HCT116 (cell line): Measurements from ENCODE around the gene THAP10.

ENCODE experiments used
- EGR1 ChIP-seq: IDR thresholded peaks from 2 replicates; pipeline ENCODE4 v1.6.1; 2012; ENCODE audit warnings: low read depth
- EZH2 ChIP-seq: fragments of 200-600 bp; sonication (generic); IDR thresholded peaks from 2 replicates; pipeline ENCODE4 v1.6.1; 2017; ENCODE audit warnings: antibody characterized with exemption, mixed run types
- EZH2phosphoT487 ChIP-seq: fragments of 200-600 bp; IDR thresholded peaks from 2 replicates; pipeline ENCODE4 v1.6.1; 2018; ENCODE audit warnings: antibody characterized with exemption, borderline replicate concordance
- POLR2A ChIP-seq: IDR thresholded peaks from 2 replicates; pipeline ENCODE4 v1.7.0; 2011; ENCODE audit warnings: borderline replicate concordance; ENCODE audit not compliant: insufficient read depth, insufficient read length; ENCODE audit errors: extremely low read depth
- POLR2AphosphoS5 ChIP-seq: IDR thresholded peaks from 2 replicates; pipeline ENCODE4 v1.6.1; 2011; ENCODE audit warnings: mild to moderate bottlenecking, low read depth, low read length, moderate library complexity
- SIN3A ChIP-seq: IDR thresholded peaks from 2 replicates; pipeline ENCODE4 v1.6.1; 2012; ENCODE audit warnings: low read depth
- TCF7L2 ChIP-seq: IDR thresholded peaks from 2 replicates; pipeline ENCODE4 v1.7.0; 2011; ENCODE audit warnings: borderline replicate concordance, inconsistent platforms; ENCODE audit not compliant: insufficient read depth, insufficient read length; ENCODE audit errors: extremely low read depth
- YY1 ChIP-seq: IDR thresholded peaks from 2 replicates; pipeline ENCODE4 v1.6.1; 2011; ENCODE audit warnings: low read length, low read depth, moderate library complexity, mild to moderate bottlenecking; ENCODE audit not compliant: insufficient replicate concordance; ENCODE audit errors: extremely low read depth
- ZNF274 ChIP-seq: fragments of 200-500 bp; sonication (Bioruptor generic); IDR thresholded peaks from 2 replicates; pipeline ENCODE4 v1.6.1; 2014; ENCODE audit warnings: mild to moderate bottlenecking, low read depth, low read length, inconsistent platforms
- TF ChIP-seq, protein P1 (sequence below): IDR thresholded peaks from 2 replicates; pipeline ENCODE4 v1.6.1; 2012
- TF ChIP-seq, protein P2 (sequence below), 3 experiments: fragments of 200-600 bp in 1 of 3; sonication (generic) in 1 of 3; IDR thresholded peaks in 2 of 3; conservative IDR thresholded peaks in 1 of 3; 2 replicates each; pipeline ENCODE4 v1.5.1; 2012 to 2017; ENCODE audit warnings: low read depth in 2 of 3, low read length in 2 of 3, antibody characterized with exemption in 1 of 3, borderline replicate concordance in 1 of 3, control low read depth in 1 of 3, mild to moderate bottlenecking in 1 of 3, mixed read lengths in 1 of 3, mixed run types in 1 of 3, moderate library complexity in 1 of 3; ENCODE audit not compliant: insufficient read depth in 1 of 3
- TF ChIP-seq, protein P3 (sequence below): IDR thresholded peaks from 2 replicates; pipeline ENCODE4 v1.6.1; 2012; ENCODE audit warnings: low read depth
- TF ChIP-seq, protein P4 (sequence below): IDR thresholded peaks from 2 replicates; pipeline ENCODE4 v1.6.1; 2012

DNA sequence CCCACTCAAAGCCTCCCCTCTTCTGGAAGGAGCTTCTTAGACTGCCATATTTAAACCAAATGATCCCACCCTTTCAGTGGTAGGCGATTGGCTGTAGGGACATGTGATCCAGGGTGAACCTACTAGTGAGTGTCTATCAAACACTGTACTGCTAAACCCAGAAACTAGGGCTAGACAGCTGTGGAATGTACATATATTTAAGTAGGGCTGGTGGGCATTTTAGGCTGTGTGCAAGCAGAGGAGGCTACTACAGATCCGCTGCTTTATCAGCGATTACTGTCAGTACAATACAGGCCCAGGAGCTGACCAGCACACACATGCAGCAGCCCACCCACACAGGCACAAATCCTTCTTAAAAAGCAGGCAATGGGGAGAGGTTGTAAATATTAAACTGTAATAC lies 22.9 kb downstream of the THAP10 start:
- TF ChIP-seq SIN3A: no peak
- TF ChIP-seq POLR2AphosphoS5: no peak
- TF ChIP-seq YY1: no peak
- TF ChIP-seq, protein P1, sequence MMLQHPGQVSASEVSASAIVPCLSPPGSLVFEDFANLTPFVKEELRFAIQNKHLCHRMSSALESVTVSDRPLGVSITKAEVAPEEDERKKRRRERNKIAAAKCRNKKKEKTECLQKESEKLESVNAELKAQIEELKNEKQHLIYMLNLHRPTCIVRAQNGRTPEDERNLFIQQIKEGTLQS: no peak
- TF ChIP-seq, protein P2, sequence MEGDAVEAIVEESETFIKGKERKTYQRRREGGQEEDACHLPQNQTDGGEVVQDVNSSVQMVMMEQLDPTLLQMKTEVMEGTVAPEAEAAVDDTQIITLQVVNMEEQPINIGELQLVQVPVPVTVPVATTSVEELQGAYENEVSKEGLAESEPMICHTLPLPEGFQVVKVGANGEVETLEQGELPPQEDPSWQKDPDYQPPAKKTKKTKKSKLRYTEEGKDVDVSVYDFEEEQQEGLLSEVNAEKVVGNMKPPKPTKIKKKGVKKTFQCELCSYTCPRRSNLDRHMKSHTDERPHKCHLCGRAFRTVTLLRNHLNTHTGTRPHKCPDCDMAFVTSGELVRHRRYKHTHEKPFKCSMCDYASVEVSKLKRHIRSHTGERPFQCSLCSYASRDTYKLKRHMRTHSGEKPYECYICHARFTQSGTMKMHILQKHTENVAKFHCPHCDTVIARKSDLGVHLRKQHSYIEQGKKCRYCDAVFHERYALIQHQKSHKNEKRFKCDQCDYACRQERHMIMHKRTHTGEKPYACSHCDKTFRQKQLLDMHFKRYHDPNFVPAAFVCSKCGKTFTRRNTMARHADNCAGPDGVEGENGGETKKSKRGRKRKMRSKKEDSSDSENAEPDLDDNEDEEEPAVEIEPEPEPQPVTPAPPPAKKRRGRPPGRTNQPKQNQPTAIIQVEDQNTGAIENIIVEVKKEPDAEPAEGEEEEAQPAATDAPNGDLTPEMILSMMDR (IDR thresholded peaks at IDR 0.05 in 2 of 3, conservative IDR thresholded peaks at IDR 0.05 in 1 of 3; ENCODE audit: borderline replicate concordance in 1 of 3, insufficient read depth in 1 of 3, low read depth in 2 of 3, low read length in 2 of 3): no peak
- TF ChIP-seq POLR2A: no peak
- no peak for TF ChIP-seq TCF7L2
- TF ChIP-seq EZH2: no peak
- TF ChIP-seq, protein P3, sequence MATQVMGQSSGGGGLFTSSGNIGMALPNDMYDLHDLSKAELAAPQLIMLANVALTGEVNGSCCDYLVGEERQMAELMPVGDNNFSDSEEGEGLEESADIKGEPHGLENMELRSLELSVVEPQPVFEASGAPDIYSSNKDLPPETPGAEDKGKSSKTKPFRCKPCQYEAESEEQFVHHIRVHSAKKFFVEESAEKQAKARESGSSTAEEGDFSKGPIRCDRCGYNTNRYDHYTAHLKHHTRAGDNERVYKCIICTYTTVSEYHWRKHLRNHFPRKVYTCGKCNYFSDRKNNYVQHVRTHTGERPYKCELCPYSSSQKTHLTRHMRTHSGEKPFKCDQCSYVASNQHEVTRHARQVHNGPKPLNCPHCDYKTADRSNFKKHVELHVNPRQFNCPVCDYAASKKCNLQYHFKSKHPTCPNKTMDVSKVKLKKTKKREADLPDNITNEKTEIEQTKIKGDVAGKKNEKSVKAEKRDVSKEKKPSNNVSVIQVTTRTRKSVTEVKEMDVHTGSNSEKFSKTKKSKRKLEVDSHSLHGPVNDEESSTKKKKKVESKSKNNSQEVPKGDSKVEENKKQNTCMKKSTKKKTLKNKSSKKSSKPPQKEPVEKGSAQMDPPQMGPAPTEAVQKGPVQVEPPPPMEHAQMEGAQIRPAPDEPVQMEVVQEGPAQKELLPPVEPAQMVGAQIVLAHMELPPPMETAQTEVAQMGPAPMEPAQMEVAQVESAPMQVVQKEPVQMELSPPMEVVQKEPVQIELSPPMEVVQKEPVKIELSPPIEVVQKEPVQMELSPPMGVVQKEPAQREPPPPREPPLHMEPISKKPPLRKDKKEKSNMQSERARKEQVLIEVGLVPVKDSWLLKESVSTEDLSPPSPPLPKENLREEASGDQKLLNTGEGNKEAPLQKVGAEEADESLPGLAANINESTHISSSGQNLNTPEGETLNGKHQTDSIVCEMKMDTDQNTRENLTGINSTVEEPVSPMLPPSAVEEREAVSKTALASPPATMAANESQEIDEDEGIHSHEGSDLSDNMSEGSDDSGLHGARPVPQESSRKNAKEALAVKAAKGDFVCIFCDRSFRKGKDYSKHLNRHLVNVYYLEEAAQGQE: no peak
- TF ChIP-seq EGR1: no peak
- TF ChIP-seq, protein P4, sequence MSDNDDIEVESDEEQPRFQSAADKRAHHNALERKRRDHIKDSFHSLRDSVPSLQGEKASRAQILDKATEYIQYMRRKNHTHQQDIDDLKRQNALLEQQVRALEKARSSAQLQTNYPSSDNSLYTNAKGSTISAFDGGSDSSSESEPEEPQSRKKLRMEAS: no peak
- TF ChIP-seq EZH2phosphoT487: no peak
- TF ChIP-seq ZNF274: no peak
